Tibial nerve (tissue), 3 donors: ENCODE measurements around the gene ARID3A.

ENCODE experiments used
- POLR2A ChIP-seq, 2 donors: fragments of 450-650 bp; IDR thresholded peaks; one replicate each; pipeline ENCODE4 v1.6.1; 2017; ENCODE audit warnings: antibody characterized with exemption in 2 of 2, mild to moderate bottlenecking in 2 of 2, moderate library complexity in 2 of 2
- TF ChIP-seq, protein P1 (sequence below), 5 experiments: fragments of 200-600 bp in 3 of 5; fragments of 450-650 bp in 2 of 5; sonication (generic) in 3 of 5; IDR thresholded peaks; one replicate each; pipeline ENCODE4 v1.5.1; 2016 to 2019; ENCODE audit warnings: antibody characterized with exemption in 5 of 5, mild to moderate bottlenecking in 3 of 5, moderate library complexity in 2 of 5

GRCh38 chr19:876780-877314, 49.0 kb upstream of the ARID3A start:
- TF ChIP-seq, protein P1, sequence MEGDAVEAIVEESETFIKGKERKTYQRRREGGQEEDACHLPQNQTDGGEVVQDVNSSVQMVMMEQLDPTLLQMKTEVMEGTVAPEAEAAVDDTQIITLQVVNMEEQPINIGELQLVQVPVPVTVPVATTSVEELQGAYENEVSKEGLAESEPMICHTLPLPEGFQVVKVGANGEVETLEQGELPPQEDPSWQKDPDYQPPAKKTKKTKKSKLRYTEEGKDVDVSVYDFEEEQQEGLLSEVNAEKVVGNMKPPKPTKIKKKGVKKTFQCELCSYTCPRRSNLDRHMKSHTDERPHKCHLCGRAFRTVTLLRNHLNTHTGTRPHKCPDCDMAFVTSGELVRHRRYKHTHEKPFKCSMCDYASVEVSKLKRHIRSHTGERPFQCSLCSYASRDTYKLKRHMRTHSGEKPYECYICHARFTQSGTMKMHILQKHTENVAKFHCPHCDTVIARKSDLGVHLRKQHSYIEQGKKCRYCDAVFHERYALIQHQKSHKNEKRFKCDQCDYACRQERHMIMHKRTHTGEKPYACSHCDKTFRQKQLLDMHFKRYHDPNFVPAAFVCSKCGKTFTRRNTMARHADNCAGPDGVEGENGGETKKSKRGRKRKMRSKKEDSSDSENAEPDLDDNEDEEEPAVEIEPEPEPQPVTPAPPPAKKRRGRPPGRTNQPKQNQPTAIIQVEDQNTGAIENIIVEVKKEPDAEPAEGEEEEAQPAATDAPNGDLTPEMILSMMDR (IDR thresholded peaks at IDR 0.05), result no peak
- TF ChIP-seq POLR2A (IDR thresholded peaks at IDR 0.05), result no peak
